Ishikawa (cell line): Measurements from ENCODE around the gene IMMP2L.
A peak's percentile ranks its signal among the peaks of the same experiment; 100 is the strongest.

ENCODE experiments used
- CEBPB ChIP-seq: IDR thresholded peaks from 2 replicates; pipeline ENCODE4 v1.6.1; 2012
- CREB1 ChIP-seq: IDR thresholded peaks from 2 replicates; pipeline ENCODE4 v1.6.1; 2012; ENCODE audit warnings: low read depth
- EGR1 ChIP-seq: IDR thresholded peaks from 2 replicates; pipeline ENCODE4 v1.6.1; 2012
- EP300 ChIP-seq: IDR thresholded peaks from 2 replicates; pipeline ENCODE4 v1.6.1; 2012; ENCODE audit warnings: borderline replicate concordance
- FOXM1 ChIP-seq: IDR thresholded peaks from 2 replicates; pipeline ENCODE4 v1.6.1; 2012; ENCODE audit warnings: low read depth, borderline replicate concordance
- NFIC ChIP-seq: IDR thresholded peaks from 2 replicates; pipeline ENCODE4 v1.6.1; 2012
- RAD21 ChIP-seq: IDR thresholded peaks from 2 replicates; pipeline ENCODE4 v1.6.1; 2012; ENCODE audit warnings: low read depth
- TAF1 ChIP-seq: IDR thresholded peaks from 2 replicates; pipeline ENCODE4 v1.6.1; 2012; ENCODE audit warnings: low read depth, mild to moderate bottlenecking
- TCF12 ChIP-seq: IDR thresholded peaks from 2 replicates; pipeline ENCODE4 v1.6.1; 2012; ENCODE audit warnings: low read depth
- TEAD4 ChIP-seq: IDR thresholded peaks from 2 replicates; pipeline ENCODE4 v1.6.1; 2012
- YY1 ChIP-seq: IDR thresholded peaks from 2 replicates; pipeline ENCODE4 v1.6.1; 2012; ENCODE audit warnings: low read depth
- ZBTB7A ChIP-seq: IDR thresholded peaks from 2 replicates; pipeline ENCODE4 v1.6.1; 2012; ENCODE audit warnings: low read depth
- TF ChIP-seq, protein P1 (sequence below): IDR thresholded peaks from 2 replicates; pipeline ENCODE4 v1.6.1; 2012; ENCODE audit warnings: low read depth, mild to moderate bottlenecking
- TF ChIP-seq, protein P2 (sequence below): IDR thresholded peaks from 2 replicates; pipeline ENCODE4 v1.6.1; 2012
- TF ChIP-seq, protein P3 (sequence below): IDR thresholded peaks from 2 replicates; pipeline ENCODE4 v1.6.1; 2012

The IMMP2L gene

DNA sequence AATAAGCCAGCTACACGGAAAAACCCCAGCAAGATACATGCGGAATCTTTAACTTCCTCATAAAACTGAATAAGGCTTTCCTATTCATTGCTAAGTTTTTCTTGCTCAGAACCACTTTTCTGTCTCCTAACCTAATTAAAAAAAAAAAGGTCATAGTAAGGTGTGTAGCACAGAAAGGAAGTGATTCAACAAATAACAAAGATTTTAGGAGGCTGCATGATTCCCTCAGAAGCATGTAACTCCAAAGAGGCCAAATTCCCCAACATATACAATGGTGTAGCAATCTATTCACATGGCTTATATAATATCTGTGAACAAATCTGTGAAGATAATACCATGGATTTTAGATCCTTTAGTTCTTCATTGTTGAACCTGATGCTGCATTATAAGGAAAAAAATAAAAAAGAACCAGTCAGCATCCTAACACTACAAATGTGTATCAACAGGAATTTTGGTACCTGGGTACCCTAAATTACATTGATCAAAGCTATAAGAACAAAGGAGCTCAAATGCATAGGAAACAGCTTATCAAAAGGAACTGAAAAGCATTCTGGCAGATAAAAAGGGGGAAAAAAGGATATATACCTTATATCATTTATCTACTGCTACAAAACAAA is 63.8 kb downstream of the IMMP2L start:
- no peak for TF ChIP-seq TEAD4
- TF ChIP-seq CREB1: no peak
- TF ChIP-seq CEBPB: no peak
- TF ChIP-seq, protein P1, sequence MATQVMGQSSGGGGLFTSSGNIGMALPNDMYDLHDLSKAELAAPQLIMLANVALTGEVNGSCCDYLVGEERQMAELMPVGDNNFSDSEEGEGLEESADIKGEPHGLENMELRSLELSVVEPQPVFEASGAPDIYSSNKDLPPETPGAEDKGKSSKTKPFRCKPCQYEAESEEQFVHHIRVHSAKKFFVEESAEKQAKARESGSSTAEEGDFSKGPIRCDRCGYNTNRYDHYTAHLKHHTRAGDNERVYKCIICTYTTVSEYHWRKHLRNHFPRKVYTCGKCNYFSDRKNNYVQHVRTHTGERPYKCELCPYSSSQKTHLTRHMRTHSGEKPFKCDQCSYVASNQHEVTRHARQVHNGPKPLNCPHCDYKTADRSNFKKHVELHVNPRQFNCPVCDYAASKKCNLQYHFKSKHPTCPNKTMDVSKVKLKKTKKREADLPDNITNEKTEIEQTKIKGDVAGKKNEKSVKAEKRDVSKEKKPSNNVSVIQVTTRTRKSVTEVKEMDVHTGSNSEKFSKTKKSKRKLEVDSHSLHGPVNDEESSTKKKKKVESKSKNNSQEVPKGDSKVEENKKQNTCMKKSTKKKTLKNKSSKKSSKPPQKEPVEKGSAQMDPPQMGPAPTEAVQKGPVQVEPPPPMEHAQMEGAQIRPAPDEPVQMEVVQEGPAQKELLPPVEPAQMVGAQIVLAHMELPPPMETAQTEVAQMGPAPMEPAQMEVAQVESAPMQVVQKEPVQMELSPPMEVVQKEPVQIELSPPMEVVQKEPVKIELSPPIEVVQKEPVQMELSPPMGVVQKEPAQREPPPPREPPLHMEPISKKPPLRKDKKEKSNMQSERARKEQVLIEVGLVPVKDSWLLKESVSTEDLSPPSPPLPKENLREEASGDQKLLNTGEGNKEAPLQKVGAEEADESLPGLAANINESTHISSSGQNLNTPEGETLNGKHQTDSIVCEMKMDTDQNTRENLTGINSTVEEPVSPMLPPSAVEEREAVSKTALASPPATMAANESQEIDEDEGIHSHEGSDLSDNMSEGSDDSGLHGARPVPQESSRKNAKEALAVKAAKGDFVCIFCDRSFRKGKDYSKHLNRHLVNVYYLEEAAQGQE: no peak
- TF ChIP-seq, protein P2, sequence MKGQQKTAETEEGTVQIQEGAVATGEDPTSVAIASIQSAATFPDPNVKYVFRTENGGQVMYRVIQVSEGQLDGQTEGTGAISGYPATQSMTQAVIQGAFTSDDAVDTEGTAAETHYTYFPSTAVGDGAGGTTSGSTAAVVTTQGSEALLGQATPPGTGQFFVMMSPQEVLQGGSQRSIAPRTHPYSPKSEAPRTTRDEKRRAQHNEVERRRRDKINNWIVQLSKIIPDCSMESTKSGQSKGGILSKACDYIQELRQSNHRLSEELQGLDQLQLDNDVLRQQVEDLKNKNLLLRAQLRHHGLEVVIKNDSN: no peak
- no peak for TF ChIP-seq YY1

DNA sequence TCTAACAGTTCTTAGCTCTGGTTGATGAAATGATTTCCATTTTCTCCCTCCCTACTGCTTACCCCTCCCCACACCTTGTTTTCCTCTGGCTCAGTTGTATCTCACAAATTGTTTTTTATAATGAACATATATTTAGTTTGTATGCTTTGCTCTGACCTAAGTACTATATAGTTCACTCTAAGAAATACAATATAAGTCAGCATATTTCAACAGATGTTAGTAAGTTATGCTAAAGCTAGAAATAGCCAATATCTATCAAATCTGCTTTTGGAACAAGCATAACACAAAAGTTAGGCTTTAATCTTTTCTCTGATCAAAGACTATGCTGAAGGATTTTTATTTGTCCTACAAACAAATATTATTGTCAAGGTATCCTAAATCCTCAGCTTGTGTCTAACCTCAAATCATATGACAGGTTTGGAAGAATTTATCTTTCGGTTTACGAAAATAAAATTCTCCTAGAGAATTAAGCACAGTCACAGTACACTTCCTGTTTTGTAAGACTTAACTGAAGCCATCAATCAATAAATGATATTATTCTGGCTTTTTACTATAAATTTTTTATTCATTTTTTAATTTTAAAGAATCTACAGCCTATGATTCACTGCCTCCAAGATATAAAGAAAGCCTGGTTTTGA is 67.0 kb downstream of the IMMP2L start:
- TF ChIP-seq TAF1 (no peak), CEBPB (no peak), CREB1 (no peak)
- TF ChIP-seq, protein P2: no peak

DNA sequence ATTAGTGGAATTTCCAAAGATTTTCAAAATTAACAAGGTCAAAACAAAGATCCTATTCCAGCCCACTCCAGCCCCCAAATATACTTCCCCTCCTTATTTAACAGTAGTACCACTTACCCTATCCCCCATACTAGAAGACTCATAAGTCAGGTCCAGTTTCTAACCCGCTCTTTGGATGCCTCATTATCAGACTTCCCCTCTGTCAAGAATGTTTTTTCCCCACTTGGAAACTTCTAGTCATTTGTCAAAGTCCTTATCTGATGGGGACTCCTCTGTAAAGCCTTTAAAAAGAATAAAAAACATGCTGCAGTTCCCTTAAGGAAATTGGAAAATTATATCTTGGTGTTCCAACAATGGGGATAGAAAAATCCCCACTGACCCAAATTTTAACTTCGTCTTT is 70.1 kb downstream of the IMMP2L start:
- no peak for TF ChIP-seq EGR1
- TF ChIP-seq, protein P3, sequence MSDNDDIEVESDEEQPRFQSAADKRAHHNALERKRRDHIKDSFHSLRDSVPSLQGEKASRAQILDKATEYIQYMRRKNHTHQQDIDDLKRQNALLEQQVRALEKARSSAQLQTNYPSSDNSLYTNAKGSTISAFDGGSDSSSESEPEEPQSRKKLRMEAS: no peak
- no peak for TF ChIP-seq TAF1
- no peak for TF ChIP-seq NFIC

DNA sequence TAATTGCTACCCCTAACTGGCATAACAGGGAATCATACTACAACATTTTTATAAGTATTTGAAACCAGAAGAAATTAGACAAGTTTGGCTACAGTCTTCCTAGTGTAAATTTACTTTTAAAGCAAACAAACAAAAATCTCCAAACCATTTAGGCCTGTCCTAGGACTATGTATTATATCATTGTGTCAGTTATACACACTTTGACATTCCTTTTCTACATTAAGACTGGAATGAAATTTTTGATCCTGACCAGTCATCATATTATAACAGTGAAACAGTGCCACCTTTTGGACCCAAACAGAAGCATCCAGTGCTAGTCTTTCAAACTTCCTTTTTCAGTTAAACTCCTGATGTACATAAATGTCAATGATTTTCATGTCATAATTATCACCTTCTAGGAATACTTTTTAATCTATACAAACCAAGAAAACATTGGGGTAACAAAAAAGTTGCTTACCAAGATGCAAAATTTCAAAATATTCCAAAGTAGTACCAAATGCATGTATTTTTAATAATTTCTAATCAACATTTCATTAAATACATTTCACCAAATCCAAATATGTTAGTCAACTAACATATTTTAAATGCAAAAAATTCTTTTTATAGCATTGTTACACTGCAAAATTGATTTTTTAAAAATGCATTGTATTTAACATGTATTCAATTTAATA is 75.7 kb downstream of the IMMP2L start:
- TF ChIP-seq RAD21 (peak; percentile 78), YY1 (no peak)

DNA sequence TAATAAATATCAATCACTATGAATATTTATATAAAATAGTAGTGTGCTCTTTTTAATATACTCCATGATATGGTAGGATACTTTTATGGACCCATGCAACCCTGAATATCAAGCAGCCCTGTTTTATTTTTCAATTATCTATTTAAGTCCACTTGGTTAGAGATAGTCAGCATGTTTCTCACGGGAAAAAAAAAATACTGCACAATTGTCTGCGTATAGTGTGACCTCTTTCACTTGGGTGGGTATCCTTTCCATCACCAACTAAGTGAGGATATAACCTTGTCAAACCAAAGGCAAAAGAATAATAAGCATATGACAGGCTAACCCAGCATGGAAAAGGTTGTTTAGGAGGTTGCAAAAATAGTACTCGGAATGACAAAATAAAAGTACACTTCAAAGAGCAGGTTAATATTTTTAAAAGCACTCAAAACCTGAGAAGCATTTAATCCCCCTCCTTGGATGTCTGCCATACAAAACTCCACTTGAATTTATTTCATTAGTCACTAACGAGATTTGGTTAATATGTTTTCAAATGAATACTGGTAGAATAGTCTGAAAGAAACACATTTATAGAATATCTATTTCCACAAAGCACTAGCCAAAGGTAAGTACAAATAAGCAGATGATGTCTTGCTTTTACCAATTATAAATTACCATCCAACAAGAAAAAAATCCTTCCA is 76.5 kb downstream of the IMMP2L start:
- TF ChIP-seq NFIC (no peak), TEAD4 (no peak), TAF1 (no peak), RAD21 (no peak), CREB1 (no peak), CEBPB (no peak), FOXM1 (no peak), YY1 (no peak), EP300 (no peak), EGR1 (no peak), TCF12 (no peak), ZBTB7A (no peak)
- TF ChIP-seq, protein P2: no peak
- TF ChIP-seq, protein P3: no peak
- TF ChIP-seq, protein P1: no peak

DNA sequence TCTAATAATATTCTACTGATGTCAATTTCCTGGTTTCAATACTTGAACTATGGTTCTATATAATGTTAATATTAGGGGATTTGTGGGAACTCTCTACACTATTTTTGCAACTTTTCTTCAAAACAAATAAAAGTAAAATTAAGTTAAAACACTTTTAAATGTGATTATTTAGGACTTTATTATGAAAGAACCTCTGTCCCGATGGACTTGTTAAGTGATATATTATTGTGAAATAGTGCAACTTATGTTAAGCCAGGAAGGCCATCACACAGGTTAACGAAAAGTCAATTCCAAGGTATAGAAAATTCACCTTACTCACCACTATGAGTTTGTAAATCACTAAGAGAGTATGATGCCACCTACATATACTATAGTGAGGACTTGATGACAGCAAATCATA is 79.2 kb downstream of the IMMP2L start:
- TF ChIP-seq CREB1: no peak
- no peak for TF ChIP-seq YY1
- TF ChIP-seq EP300: no peak
- TF ChIP-seq, protein P2: no peak
- TF ChIP-seq ZBTB7A: no peak
- TF ChIP-seq, protein P3: no peak
- TF ChIP-seq NFIC: no peak
- no peak for TF ChIP-seq EGR1
- TF ChIP-seq RAD21: no peak
- no peak for TF ChIP-seq TAF1
- TF ChIP-seq CEBPB: no peak
- TF ChIP-seq TEAD4: no peak
- TF ChIP-seq, protein P1: no peak
